HepG2 (cell line): ENCODE data around the gene SH3PXD2A. TPM values are rescaled to one million over a fixed set of nuclear protein-coding genes. Genes with fewer than 3 reads are reported as not detected.
A peak's percentile ranks its signal among the peaks of the same experiment; 100 is the strongest.

Source experiments
- ATF7 ChIP-seq, 2 experiments: fragments of 450-650 bp in 1 of 2; sonication (generic) in 1 of 2; formaldehyde crosslinking in 1 of 2; IDR thresholded peaks; 2 replicates each; pipeline versions ENCODE4 v1.4.0 to v1.6.1; 2016 to 2020; ENCODE audit warnings: antibody characterized with exemption in 1 of 2, mild to moderate bottlenecking in 1 of 2, missing genetic modification reagents in 1 of 2
- FOXA3 ChIP-seq: IDR thresholded peaks from 2 replicates; pipeline ENCODE4 v1.6.1; 2016; ENCODE audit warnings: missing genetic modification reagents, missing compliant biosample characterization
- FOXK1 ChIP-seq: sonication (generic); formaldehyde crosslinking; IDR thresholded peaks from 2 replicates; pipeline ENCODE4 v1.4.0; 2020; ENCODE audit warnings: low read depth, missing genetic modification reagents, borderline replicate concordance
- HIVEP1 ChIP-seq: sonication (generic); formaldehyde crosslinking; IDR thresholded peaks from 2 replicates; pipeline ENCODE4 v1.4.0; 2020; ENCODE audit warnings: mild to moderate bottlenecking, missing genetic modification reagents
- HNRNPL ChIP-seq: fragments of 200-400 bp; formaldehyde crosslinking; IDR thresholded peaks from 2 replicates; pipeline ENCODE4 v1.6.1; 2017; ENCODE audit warnings: mild to moderate bottlenecking, low read depth, low read length
- MIXL1 ChIP-seq: IDR thresholded peaks from 2 replicates; pipeline ENCODE4 v1.6.1; 2016
- SNAPC4 ChIP-seq: sonication (generic); formaldehyde crosslinking; IDR thresholded peaks from 2 replicates; pipeline ENCODE4 v1.4.0; 2020; ENCODE audit warnings: mild to moderate bottlenecking, missing genetic modification reagents
- SP2 ChIP-seq: sonication (generic); formaldehyde crosslinking; IDR thresholded peaks from 2 replicates; pipeline ENCODE4 v1.5.1; 2020; ENCODE audit warnings: mild to moderate bottlenecking, missing genetic modification reagents
- SPEN ChIP-seq: sonication (generic); formaldehyde crosslinking; IDR thresholded peaks from 2 replicates; pipeline ENCODE4 v1.5.1; 2020; ENCODE audit warnings: low read depth, mild to moderate bottlenecking, missing genetic modification reagents
- TEAD3 ChIP-seq: optimal IDR thresholded peaks from 2 replicates; pipeline ENCODE3; 2016; ENCODE audit warnings: borderline replicate concordance
- TFAP4 ChIP-seq: sonication (generic); IDR thresholded peaks from 2 replicates; pipeline ENCODE4 v1.6.1; 2016; ENCODE audit warnings: low read depth, borderline replicate concordance
- ZNF101 ChIP-seq: sonication (generic); formaldehyde crosslinking; IDR thresholded peaks from 2 replicates; pipeline ENCODE4 v1.4.0; 2020; ENCODE audit warnings: mild to moderate bottlenecking, low read depth, missing genetic modification reagents, borderline replicate concordance
- ZNF263 ChIP-seq: sonication (generic); formaldehyde crosslinking; IDR thresholded peaks from 2 replicates; pipeline ENCODE4 v1.4.0; 2020; ENCODE audit warnings: missing genetic modification reagents
- ZNF331 ChIP-seq: sonication (generic); formaldehyde crosslinking; IDR thresholded peaks from 2 replicates; pipeline ENCODE4 v1.4.0; 2020; ENCODE audit warnings: missing genetic modification reagents
- ZNF770 ChIP-seq: sonication (generic); formaldehyde crosslinking; IDR thresholded peaks from 2 replicates; pipeline ENCODE4 v1.5.0; 2020; ENCODE audit warnings: mild to moderate bottlenecking, missing genetic modification reagents
- polyA plus RNA-seq, 8 experiments: library from polyadenylated mRNA; depleted of rRNA in 3 of 8; stranded (reverse) in 7 of 8; unstranded in 1 of 8; fragments of >200 nt; fragmentation: Illumina TruSeq in 4 of 8; extraction: Trizol in 4 of 8; gene quantifications; 2 replicates each; pipeline versions ENCODE4 v1.2.1 to v1.2.3, GENCODE V29; 2011 to 2016; ENCODE audit warnings: low read depth in 4 of 8, missing spikeins in 1 of 8, mixed read lengths in 1 of 8; ENCODE audit not compliant: insufficient read depth in 1 of 8
- total RNA-seq, 5 experiments: library from RNA; depleted of rRNA; stranded (reverse); fragments of >200 nt; fragmentation: Illumina TruSeq; extraction: Trizol; gene quantifications; 2 replicates each; pipeline ENCODE4 v1.2.3, GENCODE V29; 2016; ENCODE audit warnings: low read depth in 1 of 5

SH3PXD2A gene
- total and polyA plus RNA-seq, 2 of the 13 experiments (the other 11 are each of a cell fraction or from before 2014, with no cell fraction given): 11.1 to 11.3 TPM

- TF ChIP-seq FOXA3 (CRISPR knock-in tag) (peak; percentile 69), SNAPC4 (CRISPR knock-in tag) (no peak), SP2 (CRISPR knock-in tag) (peak; percentile 30; the same call in 1 of the 2 replicates), HIVEP1 (CRISPR knock-in tag) (no peak), MIXL1 (CRISPR knock-in tag) (peak; percentile 85; the same call in 1 of the 2 replicates), ZNF331 (CRISPR knock-in tag) (peak; percentile 53; the same call in 1 of the 2 replicates), ZNF101 (CRISPR knock-in tag) (no peak), HNRNPL (no peak), TFAP4 (peak; percentile 26; the same call in 1 of the 2 replicates), SPEN (CRISPR knock-in tag) (peak; percentile 51; the same call in 1 of the 2 replicates), ZNF263 (CRISPR knock-in tag) (0 out of 2 replicates have a peak, but pooled peaks have one; percentile 17), FOXK1 (CRISPR knock-in tag) (peak; percentile 68; the same call in 1 of the 2 replicates), ZNF770 (CRISPR knock-in tag) (peak; percentile 39; the same call in 1 of the 2 replicates), TEAD3 (CRISPR knock-in tag) (peak; percentile 59), ATF7 (IDR thresholded peaks at IDR 0.05) (no peak), ATF7 (CRISPR knock-in tag; IDR thresholded peaks at IDR 0.05) (0 out of 2 replicates have a peak, but pooled peaks have one; percentile 18)
Measured at GRCh38 chr10:103855852-103856796, 748 bp upstream of the SH3PXD2A start (continued).
